Lung microvascular endothelial cell (primary cell): Measurements from ENCODE around the gene CCN6. TPM values are rescaled to one million over a fixed set of nuclear protein-coding genes. Genes with fewer than 3 reads are reported as not detected.
A peak's percentile ranks its signal among the peaks of the same experiment; 100 is the strongest.
"Not testable (repeated sequence)": the region's sequence is repeated elsewhere in the genome, so short reads cannot be mapped to it uniquely, and the experiment has no call there.

Experiments used
- DNase-seq, 2 donors: peaks; one replicate each; pipeline versions ENCODE4 v3.0.0 to v3.0.0-alpha.2; 2010; ENCODE audit warnings: low read depth in 2 of 2
- total RNA-seq: library from RNA; depleted of rRNA; stranded (reverse); fragments of >200 nt; gene quantifications from 2 replicates; pipeline ENCODE4 v1.2.1, GENCODE V29; 2014

The CCN6 gene
- total RNA-seq, 1 donor from 2014 or later, result not detected

GRCh38 chr6:112029045-112029822, 24.7 kb upstream of the CCN6 start:
- DNase-seq, result peak; percentile 82

GRCh38 chr6:112030206-112030960, 23.5 kb upstream of the CCN6 start:
- no peak for DNase-seq

DNA sequence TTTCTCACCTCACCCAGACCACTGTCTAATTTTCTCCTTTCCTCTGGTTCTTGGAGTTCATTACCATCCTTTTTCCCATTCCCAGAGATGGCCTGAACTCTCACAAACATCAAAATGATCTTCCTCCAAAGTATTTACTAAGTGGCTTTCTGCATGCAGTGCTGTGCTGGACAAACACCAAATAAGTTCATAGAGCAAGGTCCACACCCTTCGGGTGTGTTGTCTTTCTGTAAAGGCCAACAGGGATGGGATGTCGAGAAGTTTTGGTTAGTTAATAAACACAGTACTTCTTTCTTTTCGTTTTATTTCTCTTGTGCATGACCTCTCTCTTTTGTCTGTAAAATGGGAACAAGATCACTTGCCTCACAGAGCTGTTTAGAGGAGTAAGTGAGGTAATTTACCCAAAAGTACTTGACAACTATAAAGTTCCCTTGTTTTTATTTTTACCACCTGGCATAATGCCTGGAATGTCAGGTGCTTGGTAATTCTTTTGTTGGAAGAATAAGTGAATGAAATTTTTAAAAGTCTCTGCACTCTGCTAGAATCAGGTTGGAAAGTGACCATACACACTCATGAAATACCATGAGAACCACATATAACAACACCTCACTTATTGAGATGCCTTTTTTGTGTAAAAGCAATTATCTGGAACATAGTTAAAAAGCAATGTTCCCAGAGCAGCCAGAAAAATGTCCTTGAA, 22.8 kb upstream of the CCN6 start:
- DNase-seq, result peak in 1 of 2 donors; percentile 57

GRCh38 chr6:112031960-112032359, 21.9 kb upstream of the CCN6 start:
- DNase-seq, result no peak

GRCh38 chr6:112032728-112033127, 21.2 kb upstream of the CCN6 start:
- no peak for DNase-seq

DNA sequence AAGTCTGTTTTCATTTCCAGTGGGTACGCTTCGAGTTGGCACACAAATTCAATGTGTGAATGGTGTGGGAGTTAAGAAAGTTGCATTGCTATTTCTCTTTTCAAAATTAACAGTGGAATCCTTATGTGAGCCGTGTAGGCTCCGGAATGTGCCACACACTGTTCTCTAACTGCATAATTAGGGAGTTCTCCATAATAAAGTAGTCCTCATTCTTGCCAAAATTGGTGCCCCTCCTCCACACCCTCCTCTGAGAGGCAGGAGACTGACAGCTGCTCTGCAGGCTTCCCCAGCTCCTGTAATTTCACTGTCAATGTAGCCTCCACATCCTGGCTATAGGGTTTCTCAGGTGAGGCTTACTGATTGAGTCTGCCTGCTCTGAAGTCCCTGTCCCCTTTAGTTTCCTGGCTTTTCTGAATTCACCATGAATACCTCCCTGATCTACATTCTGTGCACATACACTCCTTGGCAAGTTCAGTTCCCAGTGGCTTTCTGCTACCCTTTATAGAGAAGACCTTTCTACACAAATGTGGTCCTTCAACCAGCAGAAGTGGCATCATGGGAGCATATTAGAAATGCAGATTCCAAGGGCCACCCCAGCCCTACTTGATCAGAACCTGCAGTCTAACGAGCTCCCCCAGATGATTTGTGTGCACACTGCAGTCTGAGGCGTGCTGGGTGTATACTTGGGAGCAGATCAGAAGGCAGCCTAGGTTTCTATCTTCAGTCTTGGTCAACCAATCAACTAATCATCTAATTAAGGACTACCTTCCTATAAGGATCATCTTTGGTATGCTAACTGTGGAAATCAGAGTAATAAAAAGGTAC, 19.9 kb upstream of the CCN6 start:
- DNase-seq, result no peak

- DNase-seq, result no peak
Measured at GRCh38 chr6:112034616-112034995, 19.3 kb upstream of the CCN6 start.

GRCh38 chr6:112036088-112036637, 17.7 kb upstream of the CCN6 start:
- DNase-seq, result no peak

- DNase-seq, result peak; percentile 61 to 94
Measured at GRCh38 chr6:112037783-112038216, 16.1 kb upstream of the CCN6 start.

GRCh38 chr6:112038268-112038667, 15.6 kb upstream of the CCN6 start:
- DNase-seq, result no peak

- DNase-seq, result no peak
Measured at GRCh38 chr6:112038756-112039430, 15.0 kb upstream of the CCN6 start.

DNA sequence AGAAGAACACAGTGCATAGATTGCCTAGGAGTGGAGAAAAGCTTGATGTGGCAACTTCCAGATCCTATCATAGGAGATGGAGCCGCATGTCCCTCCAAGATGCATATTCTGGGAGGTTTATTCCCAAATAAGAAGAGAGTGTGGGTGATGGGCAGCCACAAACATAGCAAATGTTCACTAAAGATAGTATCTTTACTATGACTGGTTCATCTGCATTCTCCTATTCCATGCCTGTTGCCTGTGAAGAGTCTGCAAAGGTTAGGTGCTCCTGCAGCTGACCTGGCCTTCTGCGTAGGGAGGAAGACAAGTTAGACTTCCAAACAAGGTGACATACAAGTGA, 14.5 kb upstream of the CCN6 start:
- DNase-seq, result no peak

GRCh38 chr6:112040956-112041355, 12.9 kb upstream of the CCN6 start:
- peak; percentile 18 to 92 for DNase-seq

DNA sequence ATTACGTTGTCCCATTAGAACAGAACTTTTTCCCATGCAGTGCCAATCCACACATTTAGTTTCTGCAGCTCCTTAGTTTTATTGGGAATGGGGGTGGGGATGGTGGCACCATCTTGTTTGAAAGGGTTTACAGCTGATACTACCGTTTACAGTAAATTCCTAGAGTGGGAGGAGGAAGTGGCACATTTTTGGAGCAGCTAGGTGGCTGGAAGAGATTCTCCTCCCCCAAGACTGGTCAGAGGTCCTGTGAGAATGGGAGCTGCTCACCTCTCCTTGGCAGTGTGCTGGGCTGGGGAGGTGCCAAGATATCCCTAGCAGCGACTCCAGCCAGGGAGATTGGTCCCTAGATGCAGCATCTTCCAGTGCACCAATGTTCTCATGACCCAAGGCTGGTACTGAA, 12.4 kb upstream of the CCN6 start:
- DNase-seq, result peak in 1 of 2 donors; percentile 40

GRCh38 chr6:112043032-112044007, 10.6 kb upstream of the CCN6 start:
- DNase-seq, result peak; percentile 94 to 95

GRCh38 chr6:112044196-112044595, 9.7 kb upstream of the CCN6 start:
- DNase-seq, result no peak

GRCh38 chr6:112044856-112045255, 9.0 kb upstream of the CCN6 start:
- no peak for DNase-seq

- DNase-seq, result not testable (repeated sequence)
Measured at GRCh38 chr6:112047523-112047922, 6.4 kb upstream of the CCN6 start.
